ENCODE data around the gene KIRREL3.

KIRREL3 gene

DNA sequence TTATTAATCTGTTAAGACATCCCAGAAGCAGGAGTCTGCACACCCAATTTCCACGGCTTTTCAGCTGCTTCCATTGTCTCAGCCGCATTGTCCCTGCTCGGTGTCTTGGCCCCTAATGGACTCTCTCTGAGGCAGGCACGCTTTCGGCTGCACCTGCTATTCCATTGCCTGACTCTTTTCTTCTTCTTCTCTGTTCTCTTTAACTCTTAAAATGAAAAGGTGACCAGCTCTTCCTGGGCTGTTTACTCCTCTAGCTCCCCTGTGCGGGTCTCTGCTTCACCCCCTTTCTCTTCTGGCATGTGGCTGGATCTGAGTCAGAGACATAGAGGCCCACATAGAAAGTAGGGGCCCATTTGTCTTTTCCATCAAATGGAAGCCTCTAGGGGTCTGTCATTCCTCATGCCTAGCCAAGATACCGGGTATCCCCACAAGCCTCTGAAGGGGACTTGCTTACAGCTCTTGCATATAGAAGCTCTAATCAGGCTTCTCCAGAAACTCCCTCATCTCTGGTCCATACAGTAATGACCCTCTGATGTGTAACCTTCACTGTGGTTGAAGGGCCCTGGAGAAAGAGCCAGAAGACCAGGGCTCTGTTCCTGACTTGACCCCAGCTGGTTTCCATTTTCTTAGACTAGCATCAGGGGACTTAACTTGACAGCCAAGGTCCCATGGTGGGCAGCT lies 401.2 kb downstream of the KIRREL3 start:
- no peaks in the 10 kb centered on the region for H3K36me3 ChIP-seq (ENCODE audit: control insufficient read depth, insufficient read depth, low read length)
- no peak for TF ChIP-seq CTCF (IDR thresholded peaks at IDR 0.05; ENCODE audit: insufficient read depth, low read length, poor library complexity, severe bottlenecking)
- H3K4me3 ChIP-seq (replicated peaks; ENCODE audit: low read depth, low read length) = no peak overlapping the region
- no peak for DNase-seq (ENCODE audit: extremely low read depth, insufficient read length)
- H3K27me3 ChIP-seq (replicated peaks; ENCODE audit: control insufficient read depth, insufficient read depth, low read length) = peaks cover 3% of the 10 kb centered on the region

DNA sequence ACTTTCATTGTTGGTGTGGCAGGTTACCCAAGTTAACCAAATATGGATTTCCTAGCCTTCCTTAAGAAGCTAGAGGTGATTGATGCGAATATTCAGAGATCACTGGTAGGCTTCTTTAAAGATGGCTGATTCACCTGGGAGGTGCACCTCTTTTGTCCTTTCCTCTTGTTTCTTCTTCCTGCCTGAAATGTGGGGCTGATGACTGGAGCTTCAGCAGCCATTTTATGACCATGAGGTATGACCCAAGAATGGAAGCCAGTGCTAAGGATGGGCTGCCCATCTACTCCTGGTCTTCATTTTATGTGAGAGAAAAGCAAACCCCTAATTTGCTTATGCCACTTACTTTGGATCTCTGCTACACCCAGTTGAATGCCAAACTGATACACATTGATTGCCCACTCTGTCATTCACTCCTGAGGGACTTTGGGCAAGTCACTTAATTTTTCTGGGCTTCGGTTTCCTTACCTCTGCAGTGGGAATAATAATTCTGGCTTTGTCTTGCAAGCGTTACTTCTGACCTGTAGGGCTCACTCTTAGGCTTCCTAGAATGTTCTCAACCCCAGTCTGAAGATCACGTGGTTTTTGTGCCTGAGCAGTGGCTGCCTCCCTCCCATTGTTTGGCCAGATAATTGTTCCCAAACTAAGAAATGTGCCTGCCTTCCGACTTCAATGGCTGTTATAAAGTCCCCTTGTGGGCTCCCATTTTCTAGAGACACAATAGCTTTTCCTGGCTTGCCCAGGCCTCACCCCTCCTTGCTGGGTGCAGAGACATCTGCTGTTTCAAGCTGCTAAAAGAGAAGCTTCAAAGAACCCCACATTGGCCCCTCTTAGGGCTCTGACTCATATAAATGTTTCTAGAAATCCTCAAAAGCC lies 402.0 kb downstream of the KIRREL3 start:
- H3K27me3 ChIP-seq (replicated peaks; ENCODE audit: control insufficient read depth, insufficient read depth, low read length) = peaks cover under 1% of the 10 kb centered on the region
- no peak for TF ChIP-seq CTCF (IDR thresholded peaks at IDR 0.05; ENCODE audit: insufficient read depth, low read length, poor library complexity, severe bottlenecking)
- no peak overlapping the region for H3K4me3 ChIP-seq (replicated peaks; ENCODE audit: low read depth, low read length)
- H3K36me3 ChIP-seq (ENCODE audit: control insufficient read depth, insufficient read depth, low read length) = no peaks in the 10 kb centered on the region
- DNase-seq (ENCODE audit: extremely low read depth, insufficient read length) = no peak

DNA sequence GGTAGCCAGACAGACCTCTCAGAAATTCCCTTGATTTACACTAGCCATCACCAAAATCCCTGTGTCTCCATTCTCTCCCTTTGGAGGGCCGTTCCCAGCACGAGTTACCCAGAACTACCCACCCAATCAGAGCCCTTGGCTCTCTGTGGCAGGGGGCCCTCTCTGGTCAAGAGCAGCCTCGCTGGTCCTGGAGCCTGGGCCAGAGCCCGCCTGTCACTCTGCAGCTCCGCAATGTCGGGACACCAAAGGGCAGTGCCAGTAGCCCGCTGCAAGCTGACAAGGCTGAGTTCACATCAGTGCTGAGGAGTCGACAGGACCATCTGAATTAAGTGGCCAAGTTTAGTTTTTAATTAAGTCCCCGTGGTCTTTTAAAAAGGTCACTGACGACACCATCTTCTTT lies 403.5 kb downstream of the KIRREL3 start:
- Histone ChIP-seq H3K27me3 (replicated peaks; ENCODE audit: control insufficient read depth, insufficient read depth, low read length) (no peaks in the 10 kb centered on the region; the same call in none of the 2 replicates), H3K36me3 (ENCODE audit: control insufficient read depth, insufficient read depth, low read length) (no peaks in the 10 kb centered on the region), H3K4me3 (replicated peaks; ENCODE audit: low read depth, low read length) (no peak overlapping the region)
- no peak for DNase-seq (ENCODE audit: extremely low read depth, insufficient read length)
- no peak for TF ChIP-seq CTCF (IDR thresholded peaks at IDR 0.05; ENCODE audit: insufficient read depth, low read length, poor library complexity, severe bottlenecking)

- Histone ChIP-seq H3K36me3 (ENCODE audit: control insufficient read depth, insufficient read depth, low read length) (no peaks in the 10 kb centered on the region), H3K27me3 (replicated peaks; ENCODE audit: control insufficient read depth, insufficient read depth, low read length) (no peaks in the 10 kb centered on the region; the same call in none of the 2 replicates), H3K4me3 (replicated peaks; ENCODE audit: low read depth, low read length) (no peak overlapping the region)
- DNase-seq (ENCODE audit: extremely low read depth, insufficient read length) = no peak
- no peak for TF ChIP-seq CTCF (IDR thresholded peaks at IDR 0.05; ENCODE audit: insufficient read depth, low read length, poor library complexity, severe bottlenecking)
Observed at GRCh38 chr11:126596474-126596873, 404.1 kb downstream of the KIRREL3 start.

DNA sequence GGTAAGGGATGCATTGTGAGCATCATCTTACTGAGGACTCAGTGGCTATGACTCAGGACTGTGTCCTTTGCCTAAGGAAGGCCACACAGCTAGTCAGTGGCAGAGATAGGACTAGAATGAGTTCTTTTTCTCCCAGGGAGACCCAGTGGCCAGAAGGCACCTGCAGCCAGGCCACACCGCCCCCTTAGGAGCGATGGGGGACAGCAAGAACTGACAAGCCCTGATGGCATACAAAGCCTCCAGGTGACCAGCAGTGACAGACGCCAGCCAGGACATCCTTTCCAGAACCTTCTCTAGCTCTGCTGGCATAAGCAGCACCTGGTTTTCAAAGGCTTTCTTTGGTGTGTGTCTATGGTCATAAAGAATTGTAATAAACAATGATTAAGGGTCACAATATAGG lies 405.0 kb downstream of the KIRREL3 start:
- Histone ChIP-seq H3K36me3 (ENCODE audit: control insufficient read depth, insufficient read depth, low read length) (no peaks in the 10 kb centered on the region), H3K4me3 (replicated peaks; ENCODE audit: low read depth, low read length) (no peak overlapping the region), H3K27me3 (replicated peaks; ENCODE audit: control insufficient read depth, insufficient read depth, low read length) (no peaks in the 10 kb centered on the region; the same call in none of the 2 replicates)
- no peak for TF ChIP-seq CTCF (IDR thresholded peaks at IDR 0.05; ENCODE audit: insufficient read depth, low read length, poor library complexity, severe bottlenecking)
- DNase-seq (ENCODE audit: extremely low read depth, insufficient read length) = no peak
